ENCODE measurements around the gene DPP10.

Gene DPP10

DNA sequence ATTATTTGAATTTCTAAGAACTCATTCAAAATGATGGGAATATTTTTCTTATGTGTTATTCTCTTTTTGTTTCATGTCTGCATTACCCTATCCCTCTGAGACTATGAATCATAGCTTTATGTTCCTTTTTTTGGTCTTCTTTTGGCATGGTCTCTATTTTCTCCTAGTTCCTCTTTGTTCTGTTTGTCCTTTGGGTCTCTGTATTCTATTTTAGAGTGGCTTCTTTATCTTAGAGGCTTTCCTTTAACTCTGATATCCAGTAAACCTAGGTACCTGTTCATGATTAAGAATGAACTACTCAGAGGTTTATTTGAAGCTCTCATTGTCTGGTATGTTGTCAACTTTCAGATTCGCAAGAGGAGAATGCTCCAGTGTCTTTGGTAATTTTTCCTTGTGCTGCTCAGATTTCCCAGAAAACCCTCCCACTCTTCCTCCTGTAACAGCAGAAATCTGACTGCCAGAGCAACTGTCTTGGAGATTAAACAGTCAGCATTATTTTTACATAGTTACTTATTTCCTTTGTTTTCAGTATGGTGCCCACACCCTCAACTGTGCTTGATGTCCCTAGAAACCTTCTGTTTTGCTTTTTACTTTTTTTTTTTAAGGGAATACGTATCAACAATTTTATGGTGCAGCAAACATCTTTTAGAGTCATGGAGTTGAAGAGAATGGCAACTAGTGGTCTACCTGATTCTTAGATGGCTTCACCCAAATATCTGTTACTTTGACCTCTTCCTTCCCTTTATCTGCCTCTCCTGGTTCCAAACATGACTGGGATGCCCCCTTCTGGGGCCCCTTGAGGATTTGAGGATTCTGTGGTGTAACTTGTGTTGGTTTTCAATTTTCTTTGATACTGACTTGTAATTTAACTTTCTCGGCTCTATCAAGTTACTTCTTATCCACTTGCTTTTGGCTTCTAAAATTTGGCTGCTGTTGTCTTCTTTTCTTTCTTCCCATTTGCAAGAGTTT, 92.0 kb downstream of the DPP10 start:
- H3K27ac ChIP-seq, result no peak overlapping the region
- no peak for TF ChIP-seq ZFX (IDR thresholded peaks at IDR 0.05; ENCODE audit: borderline replicate concordance)
- TF ChIP-seq, protein P1, sequence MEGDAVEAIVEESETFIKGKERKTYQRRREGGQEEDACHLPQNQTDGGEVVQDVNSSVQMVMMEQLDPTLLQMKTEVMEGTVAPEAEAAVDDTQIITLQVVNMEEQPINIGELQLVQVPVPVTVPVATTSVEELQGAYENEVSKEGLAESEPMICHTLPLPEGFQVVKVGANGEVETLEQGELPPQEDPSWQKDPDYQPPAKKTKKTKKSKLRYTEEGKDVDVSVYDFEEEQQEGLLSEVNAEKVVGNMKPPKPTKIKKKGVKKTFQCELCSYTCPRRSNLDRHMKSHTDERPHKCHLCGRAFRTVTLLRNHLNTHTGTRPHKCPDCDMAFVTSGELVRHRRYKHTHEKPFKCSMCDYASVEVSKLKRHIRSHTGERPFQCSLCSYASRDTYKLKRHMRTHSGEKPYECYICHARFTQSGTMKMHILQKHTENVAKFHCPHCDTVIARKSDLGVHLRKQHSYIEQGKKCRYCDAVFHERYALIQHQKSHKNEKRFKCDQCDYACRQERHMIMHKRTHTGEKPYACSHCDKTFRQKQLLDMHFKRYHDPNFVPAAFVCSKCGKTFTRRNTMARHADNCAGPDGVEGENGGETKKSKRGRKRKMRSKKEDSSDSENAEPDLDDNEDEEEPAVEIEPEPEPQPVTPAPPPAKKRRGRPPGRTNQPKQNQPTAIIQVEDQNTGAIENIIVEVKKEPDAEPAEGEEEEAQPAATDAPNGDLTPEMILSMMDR (IDR thresholded peaks at IDR 0.05), result no peak

DNA sequence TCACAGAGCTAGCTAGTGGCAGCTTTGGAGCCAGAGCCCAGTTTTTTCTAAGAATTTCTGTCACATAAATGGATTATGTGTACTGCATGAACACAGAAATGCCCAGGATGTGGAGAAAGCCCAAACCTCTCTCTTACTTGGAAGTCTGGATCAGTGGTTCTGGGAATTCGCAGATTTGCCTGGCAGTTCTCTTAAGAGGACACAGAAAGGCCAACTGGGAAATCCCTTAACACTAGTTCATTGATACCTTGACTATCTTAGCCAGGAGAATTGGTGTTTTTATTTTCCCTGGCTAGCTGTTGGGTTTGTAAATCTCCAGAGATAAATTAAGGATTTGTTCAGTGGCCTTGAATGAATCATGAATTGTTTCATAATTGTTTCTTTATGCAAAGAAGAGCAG, 95.3 kb downstream of the DPP10 start:
- H3K27ac ChIP-seq, result no peak overlapping the region
- no peak for TF ChIP-seq ZFX (IDR thresholded peaks at IDR 0.05; ENCODE audit: borderline replicate concordance)
- TF ChIP-seq, protein P1 (IDR thresholded peaks at IDR 0.05), result no peak

DNA sequence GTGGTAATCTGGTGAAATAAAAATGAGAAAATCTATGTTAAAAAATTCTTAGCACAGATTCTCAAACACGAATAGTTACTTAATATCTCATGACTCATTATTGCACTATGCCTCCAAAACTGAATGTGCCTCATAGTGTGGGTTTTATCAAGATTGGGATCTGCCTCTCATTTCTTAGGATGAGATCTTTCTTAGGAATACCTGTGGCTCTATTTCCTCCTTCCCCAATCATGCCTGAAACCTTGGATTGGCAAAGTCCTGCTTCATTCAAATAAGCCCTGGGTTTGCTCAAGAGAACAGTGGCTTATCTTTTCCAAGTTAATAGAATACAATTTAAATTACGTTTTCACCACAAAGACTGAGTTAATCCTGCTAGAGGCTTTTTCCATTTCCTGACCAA, 100.3 kb downstream of the DPP10 start:
- TF ChIP-seq, protein P1 (IDR thresholded peaks at IDR 0.05), result no peak
- no peak for TF ChIP-seq ZFX (IDR thresholded peaks at IDR 0.05; ENCODE audit: borderline replicate concordance)
- no peak overlapping the region for H3K27ac ChIP-seq

DNA sequence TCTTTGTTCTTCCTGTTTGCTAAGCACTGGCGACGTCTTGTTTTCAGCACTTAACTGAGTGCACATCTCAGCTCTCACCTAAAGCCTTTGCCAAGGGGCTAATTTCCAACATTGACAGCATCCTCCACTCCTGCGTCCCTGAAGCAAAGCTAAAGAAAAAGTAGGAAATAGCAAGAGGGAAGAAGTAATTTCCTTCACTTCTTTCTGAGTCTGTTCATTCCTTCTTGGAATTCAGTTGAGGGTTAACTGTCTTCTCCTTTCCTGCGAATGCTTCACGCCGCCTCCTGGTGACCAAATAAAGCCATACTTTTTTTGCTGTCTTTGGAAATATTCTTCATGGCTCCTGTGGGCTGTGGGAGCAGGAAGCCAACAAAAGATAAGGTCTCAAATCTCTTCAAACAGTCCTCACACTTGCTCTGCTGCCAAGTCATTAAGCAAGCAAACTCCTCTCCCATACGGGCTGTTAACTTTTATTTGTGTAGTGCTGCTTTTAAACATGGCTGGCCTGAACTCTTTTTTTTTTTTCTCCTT, 100.9 kb downstream of the DPP10 start:
- no peak for TF ChIP-seq ZFX (IDR thresholded peaks at IDR 0.05; ENCODE audit: borderline replicate concordance)
- TF ChIP-seq, protein P1 (IDR thresholded peaks at IDR 0.05), result peak; percentile 42
- H3K27ac ChIP-seq, result no peak overlapping the region

DNA sequence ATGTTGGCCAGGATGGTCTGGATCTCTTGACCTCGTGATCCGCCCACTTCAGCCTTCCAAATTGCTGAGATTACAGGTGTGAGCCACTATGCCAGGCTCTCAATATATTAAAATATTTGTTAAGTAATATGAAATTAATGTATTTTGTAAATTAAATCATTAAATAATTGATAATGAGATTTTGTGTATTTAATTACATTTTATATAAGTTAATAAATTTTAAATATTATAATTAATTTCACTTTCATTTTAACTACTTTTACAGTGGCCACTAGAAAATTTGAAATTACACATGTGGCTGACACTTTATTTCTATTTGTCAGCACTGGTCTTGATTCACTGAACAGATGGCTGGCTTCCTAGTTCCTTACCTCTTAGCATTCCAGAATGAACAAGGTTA, 102.6 kb downstream of the DPP10 start:
- TF ChIP-seq, protein P1 (IDR thresholded peaks at IDR 0.05), result no peak
- no peak for TF ChIP-seq ZFX (IDR thresholded peaks at IDR 0.05; ENCODE audit: borderline replicate concordance)
- H3K27ac ChIP-seq, result no peak overlapping the region

DNA sequence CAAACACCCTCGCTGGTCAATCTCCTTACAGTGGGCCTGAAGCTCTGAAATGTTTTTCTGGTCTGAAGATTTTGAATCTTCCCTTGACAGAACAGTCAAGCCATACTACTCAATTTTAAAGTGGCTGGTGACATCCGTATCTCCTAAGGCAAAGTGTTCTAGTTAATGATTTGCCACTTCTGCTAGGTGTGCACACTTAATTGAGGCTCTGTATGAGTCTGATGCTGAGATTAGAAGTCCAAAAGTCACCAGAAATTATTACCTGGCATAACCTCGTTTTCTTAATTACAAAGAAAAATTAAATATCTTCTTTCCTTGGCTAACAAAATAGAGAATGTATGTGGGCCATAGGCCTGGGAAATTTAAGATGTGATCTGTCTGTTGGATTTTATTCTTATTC, 104.1 kb downstream of the DPP10 start:
- H3K27ac ChIP-seq, result no peak overlapping the region
- TF ChIP-seq, protein P1 (IDR thresholded peaks at IDR 0.05), result no peak
- TF ChIP-seq ZFX (IDR thresholded peaks at IDR 0.05; ENCODE audit: borderline replicate concordance), result no peak

DNA sequence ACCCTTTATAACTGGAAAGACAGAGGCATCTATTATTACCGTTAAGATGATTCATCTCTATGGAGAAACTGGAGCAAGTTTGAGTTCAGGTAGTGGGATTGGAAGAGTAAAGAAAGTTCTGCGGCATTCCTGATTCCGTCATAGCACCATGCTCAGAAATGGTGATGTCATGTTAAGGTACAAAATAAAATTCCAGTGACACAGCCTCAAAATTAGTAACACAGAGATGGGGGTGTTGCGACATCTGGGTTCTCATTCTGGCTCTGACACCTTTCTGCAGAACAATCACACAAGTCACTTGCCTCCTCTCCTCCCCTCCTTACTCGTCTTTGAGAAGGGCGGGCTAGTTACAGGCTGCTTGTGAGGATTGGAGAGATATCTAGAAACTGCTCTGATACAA, 105.7 kb downstream of the DPP10 start:
- no peak overlapping the region for H3K27ac ChIP-seq
- TF ChIP-seq, protein P1 (IDR thresholded peaks at IDR 0.05), result no peak
- TF ChIP-seq ZFX (IDR thresholded peaks at IDR 0.05; ENCODE audit: borderline replicate concordance), result no peak

All from 22Rv1 (cell line).